ENCODE measurements around the gene RNASEH2B.

The RNASEH2B gene

GRCh38 chr13:50989476-50989875 lies 79.9 kb downstream of the RNASEH2B start:
- no peak for TF ChIP-seq CTCF (IDR thresholded peaks at IDR 0.05; ENCODE audit: low read depth, low read length, missing control alignments)
- no peak overlapping the region for H3K4me3 ChIP-seq (ENCODE audit: low read depth, low read length)
- DNase-seq (ENCODE audit: low read depth): no peak

GRCh38 chr13:50990065-50990817 lies 80.7 kb downstream of the RNASEH2B start:
- no peak overlapping the region for H3K4me3 ChIP-seq (ENCODE audit: low read depth, low read length)
- DNase-seq (ENCODE audit: low read depth): no peak
- TF ChIP-seq CTCF (IDR thresholded peaks at IDR 0.05; ENCODE audit: low read depth, low read length, missing control alignments): no peak

- DNase-seq (ENCODE audit: low read depth): no peak
- TF ChIP-seq CTCF (IDR thresholded peaks at IDR 0.05; ENCODE audit: low read depth, low read length, missing control alignments): no peak
- H3K4me3 ChIP-seq (ENCODE audit: low read depth, low read length): no peak overlapping the region
These were observed 81.4 kb downstream of the RNASEH2B start for GRCh38 chr13:50990818-50991506.

- TF ChIP-seq CTCF (IDR thresholded peaks at IDR 0.05; ENCODE audit: low read depth, low read length, missing control alignments): no peak
- DNase-seq (ENCODE audit: low read depth): no peak
- H3K4me3 ChIP-seq (ENCODE audit: low read depth, low read length): no peak overlapping the region
These were observed 82.3 kb downstream of the RNASEH2B start for GRCh38 chr13:50991579-50992521.

- DNase-seq (ENCODE audit: low read depth): no peak
- TF ChIP-seq CTCF (IDR thresholded peaks at IDR 0.05; ENCODE audit: low read depth, low read length, missing control alignments): no peak
- no peak overlapping the region for H3K4me3 ChIP-seq (ENCODE audit: low read depth, low read length)
These were observed 83.8 kb downstream of the RNASEH2B start for GRCh38 chr13:50993371-50993770.

- no peak overlapping the region for H3K4me3 ChIP-seq (ENCODE audit: low read depth, low read length)
- no peak for TF ChIP-seq CTCF (IDR thresholded peaks at IDR 0.05; ENCODE audit: low read depth, low read length, missing control alignments)
- no peak for DNase-seq (ENCODE audit: low read depth)
These were observed 84.3 kb downstream of the RNASEH2B start for GRCh38 chr13:50993934-50994333.
